GM21526 (cell line): Measurements from ENCODE around the gene TSC22D4.
"Not testable (repeated sequence)": the region's sequence is repeated elsewhere in the genome, so short reads cannot be mapped to it uniquely, and the experiment has no call there.

Source experiments
- ATAC-seq: cut with Tn5 transposase; IDR thresholded peaks from one replicate; pipeline ENCODE4 v1.9.1; 2021; ENCODE audit warnings: moderate library complexity; ENCODE audit not compliant: unreplicated experiment, low FRiP score

TSC22D4 gene

GRCh38 chr7:100476101-100476780, 2.8 kb downstream of the TSC22D4 start:
- no peak for ATAC-seq

DNA sequence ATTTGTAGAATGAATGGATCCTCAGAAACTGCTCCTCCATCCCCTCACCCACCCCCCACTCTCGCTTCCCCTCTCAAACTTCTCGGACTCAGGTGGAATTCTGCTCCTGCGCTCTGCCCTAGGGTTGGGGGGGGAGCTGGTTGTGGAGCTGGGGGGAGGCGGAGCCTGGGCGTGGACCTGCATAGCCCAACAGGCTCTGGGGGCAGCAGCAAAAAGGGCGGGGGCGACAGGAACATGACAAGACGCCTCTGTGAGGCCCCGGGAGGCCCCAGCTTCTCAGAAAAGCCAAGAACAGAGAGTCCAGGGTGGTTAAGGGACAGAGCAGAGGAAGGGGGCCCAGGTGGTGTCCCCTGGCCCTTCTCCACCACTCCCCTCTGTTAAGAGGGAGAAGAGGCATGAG, 3.5 kb downstream of the TSC22D4 start:
- ATAC-seq, result no peak

GRCh38 chr7:100472854-100473499, 6.0 kb downstream of the TSC22D4 start:
- ATAC-seq, result no peak

- ATAC-seq, result no peak
Measured at GRCh38 chr7:100472121-100472851, 6.7 kb downstream of the TSC22D4 start.

DNA sequence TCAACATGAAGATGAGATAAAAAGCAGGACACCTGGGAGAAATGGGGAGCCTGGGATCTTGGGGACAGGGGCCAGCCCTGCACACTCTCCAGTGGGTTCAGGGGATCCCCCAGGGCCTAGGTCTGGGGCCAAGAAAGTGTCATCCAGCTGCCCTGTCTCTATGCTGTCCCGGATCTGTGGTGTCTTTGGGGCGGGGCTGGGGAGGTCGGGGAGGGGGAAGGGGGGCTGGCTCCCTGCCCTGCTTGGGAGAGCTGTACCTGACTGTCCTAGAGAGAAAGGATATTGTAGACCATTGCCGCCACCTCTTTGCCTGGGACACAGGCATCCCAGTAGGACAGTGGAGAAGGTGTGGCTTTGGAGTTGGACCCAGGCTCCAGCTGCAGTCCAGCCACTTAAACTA, 8.0 kb downstream of the TSC22D4 start:
- ATAC-seq, result no peak

GRCh38 chr7:100469227-100470044, 9.6 kb downstream of the TSC22D4 start:
- ATAC-seq, result no peak

GRCh38 chr7:100467638-100468373, 11.2 kb downstream of the TSC22D4 start:
- no peak for ATAC-seq

DNA sequence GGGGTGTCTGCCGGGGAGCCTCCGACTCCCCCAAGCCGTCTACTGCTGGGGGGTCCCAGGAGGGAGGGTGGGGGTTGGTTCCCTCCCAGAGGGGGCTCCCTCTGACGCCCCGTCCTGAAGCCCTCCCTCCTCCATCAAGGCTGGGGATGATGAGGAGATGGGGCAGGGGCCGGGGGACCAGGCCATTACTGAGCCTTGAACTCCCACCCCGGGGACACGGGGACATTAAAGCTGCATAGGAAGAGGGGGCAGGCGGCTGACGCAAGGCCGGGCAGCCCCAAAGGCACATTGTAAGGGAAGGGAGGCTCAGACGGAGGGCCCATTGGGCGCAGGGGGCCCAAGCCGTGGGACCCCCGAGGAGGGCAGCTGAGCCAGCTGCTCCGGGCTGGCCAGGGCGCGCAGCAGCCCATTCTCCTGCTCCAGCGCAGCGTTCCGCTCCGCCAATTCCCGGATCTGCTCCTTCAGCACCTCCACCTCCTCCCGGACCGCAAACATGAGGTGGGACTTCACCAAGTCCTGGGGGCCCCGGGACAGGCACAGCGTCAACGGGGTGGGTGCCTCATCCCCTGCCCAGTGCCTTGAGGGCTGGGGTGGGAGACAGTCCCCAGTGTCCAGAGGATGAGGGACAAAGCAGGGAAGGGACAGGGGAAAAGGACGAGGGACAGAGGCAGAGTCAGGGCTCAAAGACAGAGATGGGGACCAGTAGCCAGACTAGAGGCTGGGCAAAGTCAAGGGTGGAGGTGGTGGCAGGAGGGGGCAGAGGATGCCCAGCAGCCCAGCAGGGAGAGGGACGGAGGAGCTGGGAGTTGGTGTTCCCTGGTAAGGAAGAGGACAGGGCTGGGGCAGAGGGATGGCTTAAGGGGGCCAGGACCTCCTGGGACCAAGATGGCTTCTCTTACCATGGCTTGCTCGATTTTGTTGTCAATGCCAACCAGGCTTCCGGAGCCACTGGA, 12.1 kb downstream of the TSC22D4 start:
- no peak for ATAC-seq

DNA sequence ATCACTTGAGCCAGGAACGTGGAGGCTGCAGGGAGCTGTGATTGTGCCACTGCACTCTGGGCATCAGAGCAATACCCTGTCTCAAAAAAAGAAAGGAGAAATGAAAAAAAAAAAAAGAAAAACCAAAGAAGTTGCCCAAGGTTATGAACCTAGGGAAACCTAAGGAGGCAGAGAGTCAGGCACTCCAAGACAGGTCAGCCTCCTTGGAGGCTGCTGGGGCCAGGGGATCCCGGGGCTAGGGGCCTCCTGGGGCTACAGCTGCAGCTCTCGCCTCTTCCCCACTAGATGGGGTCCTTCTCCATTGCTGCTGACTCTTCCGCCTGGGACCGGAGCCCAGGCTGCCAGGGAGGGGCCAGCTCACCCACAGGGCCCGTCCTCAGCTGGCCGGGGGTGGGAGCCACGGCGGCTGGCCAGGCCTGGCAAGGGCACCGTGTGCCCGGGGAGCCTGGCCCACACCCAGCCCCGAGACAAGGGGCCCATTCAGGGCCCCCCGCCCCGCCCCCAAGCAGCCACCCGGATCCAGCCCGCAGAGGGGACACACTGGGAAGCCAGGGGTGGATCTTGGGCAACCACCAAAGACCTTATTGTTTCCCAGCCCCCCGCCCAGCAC, 13.2 kb downstream of the TSC22D4 start:
- ATAC-seq, result no peak

DNA sequence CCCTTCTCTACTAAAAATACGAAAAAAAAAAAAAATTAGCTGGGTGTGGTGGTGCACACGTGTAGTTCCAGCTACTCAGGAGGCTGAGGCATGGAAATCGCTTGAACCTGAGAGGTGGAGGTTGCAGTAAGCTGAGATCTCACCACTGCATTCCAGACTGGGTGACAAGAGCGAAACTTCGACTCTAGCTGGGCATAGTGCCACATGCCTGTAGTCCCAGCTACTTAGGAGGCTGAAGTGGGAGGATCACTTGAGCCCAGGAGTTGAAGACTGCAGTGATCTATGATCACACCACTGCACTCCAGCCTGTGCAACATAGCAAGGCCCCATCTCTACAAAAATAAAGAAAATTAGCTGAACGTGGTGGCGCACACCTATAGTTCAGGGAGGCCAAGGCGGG, 13.7 kb downstream of the TSC22D4 start:
- ATAC-seq, result no peak

GRCh38 chr7:100464791-100465190, 14.2 kb downstream of the TSC22D4 start:
- ATAC-seq, result no peak

- ATAC-seq, result no peak
Measured at GRCh38 chr7:100464210-100464660, 14.8 kb downstream of the TSC22D4 start, which contains the start of gene SPACDR. SPACDR (minus strand) TSS chr7:100464260; CDS start chr7:100464025, 235 bp downstream.

- no peak for ATAC-seq
Measured at GRCh38 chr7:100457033-100457432, 22.0 kb downstream of the TSC22D4 start.

DNA sequence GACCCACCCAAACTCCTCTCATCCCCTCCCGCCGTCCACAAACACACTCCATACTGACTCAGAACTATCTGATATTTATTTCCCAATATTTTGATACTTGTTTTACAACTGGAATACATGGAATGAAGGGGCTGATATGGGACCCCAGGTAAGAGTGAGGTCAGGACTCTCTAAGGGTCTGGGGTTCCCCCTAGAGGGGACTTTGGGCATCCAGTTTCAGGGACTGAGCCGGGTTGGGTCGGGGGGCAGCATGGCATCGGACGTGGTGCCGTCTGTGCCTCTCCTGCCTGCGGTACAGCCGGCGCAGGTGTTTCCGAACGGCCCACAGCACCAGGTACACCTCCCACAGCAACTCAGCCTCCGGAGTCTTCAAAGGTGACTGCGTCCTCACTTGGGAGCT, 22.5 kb downstream of the TSC22D4 start:
- no peak for ATAC-seq

- no peak for ATAC-seq
Measured at GRCh38 chr7:100455206-100455605, 23.8 kb downstream of the TSC22D4 start.

DNA sequence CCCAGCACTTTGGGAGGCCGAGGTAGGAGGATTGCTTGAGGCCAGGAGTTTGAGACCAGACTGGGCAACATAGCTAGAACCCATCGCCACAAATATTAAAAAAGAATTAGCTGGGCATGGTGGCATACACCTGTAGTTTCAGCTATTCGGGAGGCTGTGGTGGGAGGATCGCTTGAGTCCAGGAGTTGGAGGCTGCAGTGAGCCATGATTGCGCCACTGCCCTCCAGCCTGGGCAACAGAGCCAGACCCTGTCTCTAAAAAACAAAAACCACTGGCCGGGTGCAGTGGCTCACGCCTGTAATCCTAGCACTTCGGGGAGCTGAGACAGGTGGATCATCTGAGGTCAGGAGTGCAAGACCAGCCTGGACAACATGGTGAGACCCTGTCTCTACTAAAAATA, 25.2 kb downstream of the TSC22D4 start:
- ATAC-seq, result not testable (repeated sequence)

GRCh38 chr7:100452513-100452912, 26.5 kb downstream of the TSC22D4 start:
- ATAC-seq, result no peak

- ATAC-seq, result no peak
Measured at GRCh38 chr7:100449190-100449795, 29.7 kb downstream of the TSC22D4 start.
